OCI-LY1 (cell line): ENCODE measurements around the gene BBS2.

Source experiments
- H2AFZ ChIP-seq: fragments of 200-600 bp; sonication (generic), shearing (Covaris generic); 2 replicates; pipeline ENCODE4 v1.6.0; 2014; ENCODE audit warnings: antibody characterized with exemption, mild to moderate bottlenecking, low read length
- H3F3A ChIP-seq: fragments of 200-600 bp; sonication (generic), shearing (Covaris generic); 2 replicates; pipeline ENCODE4 v1.6.0; 2014; ENCODE audit warnings: mild to moderate bottlenecking, antibody characterized with exemption, low read length, moderate library complexity; ENCODE audit not compliant: insufficient read depth
- H3K27ac ChIP-seq: fragments of 200-600 bp; sonication (generic); 2 replicates; pipeline ENCODE4 v1.5.1; 2014; ENCODE audit warnings: low read length, mixed run types, mild to moderate bottlenecking, low read depth; ENCODE audit not compliant: poor library complexity, severe bottlenecking
- H3K27me3 ChIP-seq: fragments of 200-600 bp; sonication (generic); 2 replicates; pipeline ENCODE4 v1.6.0; 2014; ENCODE audit warnings: antibody characterized with exemption, mild to moderate bottlenecking, low read length, moderate library complexity; ENCODE audit not compliant: insufficient read depth
- H3K36me3 ChIP-seq: fragments of 200-600 bp; sonication (generic); 2 replicates; pipeline ENCODE4 v1.6.1; 2014; ENCODE audit warnings: mild to moderate bottlenecking, antibody characterized with exemption, low read length, moderate library complexity, mixed read lengths; ENCODE audit not compliant: insufficient read depth
- H3K4me1 ChIP-seq: fragments of 200-600 bp; sonication (generic); 2 replicates; pipeline ENCODE4 v1.5.1; 2014; ENCODE audit warnings: mild to moderate bottlenecking, low read length, moderate library complexity; ENCODE audit not compliant: insufficient read depth, severe bottlenecking
- H3K4me2 ChIP-seq: fragments of 200-600 bp; sonication (generic), shearing (Covaris generic); 2 replicates; pipeline ENCODE4 v1.6.1; 2014; ENCODE audit warnings: low read length
- H3K4me3 ChIP-seq: fragments of 200-600 bp; sonication (generic); 2 replicates; pipeline ENCODE4 v1.5.1; 2014; ENCODE audit warnings: low read length, low read depth, mild to moderate bottlenecking, mixed read lengths; ENCODE audit not compliant: poor library complexity, severe bottlenecking
- H3K79me2 ChIP-seq: fragments of 200-600 bp; shearing (Covaris generic); 2 replicates; pipeline ENCODE4 v1.6.1; 2016; ENCODE audit warnings: mixed run types, low read length, mixed read lengths; ENCODE audit not compliant: insufficient read depth
- H3K9ac ChIP-seq: fragments of 200-600 bp; sonication (generic), shearing (Covaris generic); 2 replicates; pipeline ENCODE4 v1.6.1; 2014; ENCODE audit warnings: mild to moderate bottlenecking, low read length, mixed read lengths
- H3K9me2 ChIP-seq: fragments of 200-600 bp; sonication (generic), shearing (Covaris generic); 2 replicates; pipeline ENCODE4 v1.6.1; 2014; ENCODE audit warnings: low read depth, mild to moderate bottlenecking, low read length, mixed read lengths
- H3K9me3 ChIP-seq: fragments of 200-600 bp; shearing (Covaris generic); 2 replicates; pipeline ENCODE4 v1.6.1; 2014; ENCODE audit warnings: low read length, mixed read lengths
- H4K20me1 ChIP-seq: fragments of 200-600 bp; sonication (generic), shearing (Covaris generic); 2 replicates; pipeline ENCODE4 v1.6.0; 2016; ENCODE audit warnings: mild to moderate bottlenecking, low read length; ENCODE audit not compliant: insufficient read depth
- CTCF ChIP-seq: fragments of 200-600 bp; sonication (generic), shearing (Covaris generic); IDR thresholded peaks from 2 replicates; pipeline ENCODE4 v1.5.1; 2017; ENCODE audit warnings: mild to moderate bottlenecking, antibody characterized with exemption, low read length, moderate library complexity, mixed read lengths
- EZH2 ChIP-seq: fragments of 200-600 bp; sonication (generic), shearing (Covaris generic); IDR thresholded peaks from 2 replicates; pipeline ENCODE4 v1.8.0; 2017; ENCODE audit warnings: borderline replicate concordance, mixed run types, mild to moderate bottlenecking, antibody characterized with exemption, low read length, moderate library complexity, mixed read lengths

Gene BBS2

GRCh38 chr16:56513091-56513490 lies 6.7 kb downstream of the BBS2 start:
- H3K9me2 ChIP-seq = no peaks in the 10 kb centered on the region
- H3K27ac ChIP-seq = no peak overlapping the region
- H3K9ac ChIP-seq = no peak overlapping the region
- no peak overlapping the region for H2AFZ ChIP-seq
- H3K4me3 ChIP-seq = no peak overlapping the region
- H3K9me3 ChIP-seq = no peaks in the 10 kb centered on the region
- no peaks in the 10 kb centered on the region for H4K20me1 ChIP-seq
- H3K79me2 ChIP-seq = no peaks in the 10 kb centered on the region
- no peaks in the 10 kb centered on the region for H3F3A ChIP-seq
- TF ChIP-seq EZH2 (no peak), CTCF (no peak)
- no peak overlapping the region for H3K4me2 ChIP-seq
- no peaks in the 10 kb centered on the region for H3K27me3 ChIP-seq
- peaks cover 4% of the 10 kb centered on the region; the same call in 1 of the 2 replicates for H3K36me3 ChIP-seq
- H3K4me1 ChIP-seq = no peaks in the 10 kb centered on the region

DNA sequence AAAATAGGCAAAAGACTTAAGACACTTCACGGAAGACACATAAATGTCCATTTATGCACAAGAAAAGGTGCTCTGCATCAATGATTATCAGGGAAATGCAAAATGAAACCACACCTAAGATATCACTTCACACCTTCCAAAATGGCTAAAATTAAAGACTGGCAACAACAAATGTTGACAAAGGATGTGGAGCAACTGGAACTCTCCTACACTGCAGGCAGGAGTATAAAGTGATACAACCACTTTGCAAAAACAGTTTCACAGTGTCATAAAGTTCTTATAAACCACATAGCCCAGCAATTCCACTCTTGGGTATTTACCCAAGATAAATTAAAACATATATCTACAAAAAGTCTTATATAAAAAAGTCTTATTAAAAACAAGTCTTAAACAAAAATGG lies 7.8 kb downstream of the BBS2 start:
- no peaks in the 10 kb centered on the region for H3K27me3 ChIP-seq
- no peak overlapping the region for H3K4me2 ChIP-seq
- H3K79me2 ChIP-seq = no peaks in the 10 kb centered on the region
- no peaks in the 10 kb centered on the region for H3K4me1 ChIP-seq
- H4K20me1 ChIP-seq = no peaks in the 10 kb centered on the region
- H3K4me3 ChIP-seq = no peak overlapping the region
- H3K36me3 ChIP-seq = peaks cover 4% of the 10 kb centered on the region; the same call in 1 of the 2 replicates
- H3K9me2 ChIP-seq = no peaks in the 10 kb centered on the region
- H2AFZ ChIP-seq = no peak overlapping the region
- no peak overlapping the region for H3K27ac ChIP-seq
- no peaks in the 10 kb centered on the region for H3K9me3 ChIP-seq
- no peaks in the 10 kb centered on the region for H3F3A ChIP-seq
- TF ChIP-seq EZH2 (no peak), CTCF (no peak)
- no peak overlapping the region for H3K9ac ChIP-seq

DNA sequence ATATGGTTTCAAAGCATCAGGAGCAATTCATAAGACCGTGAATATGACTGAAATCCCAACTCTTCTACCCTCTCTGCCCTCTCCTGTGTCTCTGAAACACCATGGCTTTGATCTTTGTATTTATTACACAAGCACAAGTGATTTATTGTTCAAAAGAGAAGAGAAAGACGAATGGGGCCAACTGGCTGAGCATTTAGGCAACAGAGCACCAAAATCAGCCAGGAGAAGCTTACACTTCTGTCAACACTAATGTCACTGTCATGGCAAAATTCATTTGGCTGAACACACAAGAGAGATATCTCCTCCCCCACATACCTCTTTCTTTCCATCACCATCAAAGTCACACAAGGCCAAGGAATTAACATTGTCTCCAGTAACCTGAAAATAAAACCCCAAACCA lies 9.3 kb downstream of the BBS2 start:
- no peak overlapping the region for H3K4me2 ChIP-seq
- no peaks in the 10 kb centered on the region for H3K4me1 ChIP-seq
- no peak overlapping the region for H2AFZ ChIP-seq
- no peak overlapping the region for H3K4me3 ChIP-seq
- no peaks in the 10 kb centered on the region for H3F3A ChIP-seq
- no peaks in the 10 kb centered on the region for H3K79me2 ChIP-seq
- H3K36me3 ChIP-seq = peaks cover 8% of the 10 kb centered on the region
- H3K9me3 ChIP-seq = no peaks in the 10 kb centered on the region
- H4K20me1 ChIP-seq = no peaks in the 10 kb centered on the region
- no peak overlapping the region for H3K9ac ChIP-seq
- H3K27me3 ChIP-seq = no peaks in the 10 kb centered on the region
- no peaks in the 10 kb centered on the region for H3K9me2 ChIP-seq
- TF ChIP-seq EZH2 (no peak), CTCF (no peak)
- no peak overlapping the region for H3K27ac ChIP-seq
